ENCODE results near the gene TOR4A. TPM values are rescaled to one million over a fixed set of nuclear protein-coding genes. Genes with fewer than 3 reads are reported as not detected.

Gene TOR4A
- total and polyA plus RNA-seq, 9 of the 15 experiments (the other 6 are each of a cell fraction or from before 2014, with no cell fraction given): 3.9 to 49.2 (median 8.8) TPM

- TF ChIP-seq ARID1B (IDR thresholded peaks at IDR 0.05) (0 out of 2 replicates have a peak, but pooled peaks have one; percentile 7), ESRRA (IDR thresholded peaks at IDR 0.05; ENCODE audit: borderline replicate concordance, low read depth) (no peak), MECOM (CRISPR knock-in tag; IDR thresholded peaks at IDR 0.05) (no peak), BDP1 (IDR thresholded peaks at IDR 0.05; ENCODE audit: insufficient read depth, insufficient read length) (no peak), ZNF146 (CRISPR knock-in tag; IDR thresholded peaks at IDR 0.05; ENCODE audit: unreplicated experiment) (no peak), TCF7 (IDR thresholded peaks at IDR 0.05; ENCODE audit: borderline replicate concordance) (no peak), ELK3 (CRISPR knock-in tag; IDR thresholded peaks at IDR 0.05) (no peak), CHD2 (IDR thresholded peaks at IDR 0.05; ENCODE audit: low read depth, low read length) (no peak), NCOA1 (IDR thresholded peaks at IDR 0.05; ENCODE audit: low read depth) (peak; percentile 51; the same call in 1 of the 2 replicates), ZSCAN29 (IDR thresholded peaks at IDR 0.05) (no peak), RUNX1 (IDR thresholded peaks at IDR 0.05; ENCODE audit: low read depth) (no peak), EP300 (IDR thresholded peaks at IDR 0.05; ENCODE audit: low read length) (peak; percentile 39), TRIM25 (IDR thresholded peaks at IDR 0.05; ENCODE audit: borderline replicate concordance) (no peak), ATF2 (CRISPR knock-in tag; IDR thresholded peaks at IDR 0.05) (no peak), CEBPG (CRISPR knock-in tag; IDR thresholded peaks at IDR 0.05) (no peak), CEBPG (tag; conservative IDR thresholded peaks at IDR 0.05 in 1 of 2, IDR thresholded peaks at IDR 0.05 in 1 of 2) (no peak), POLR2G (IDR thresholded peaks at IDR 0.05; ENCODE audit: low read depth, low read length) (no peak), CHD1 (IDR thresholded peaks at IDR 0.05; ENCODE audit: low read length) (peak; percentile 40), MCM2 (IDR thresholded peaks at IDR 0.05; ENCODE audit: low read depth) (no peak), NR3C1 (CRISPR knock-in tag; IDR thresholded peaks at IDR 0.05) (no peak), MBD2 (IDR thresholded peaks at IDR 0.05; ENCODE audit: borderline replicate concordance, low read depth) (no peak), HSF4 (CRISPR knock-in tag; IDR thresholded peaks at IDR 0.05; ENCODE audit: borderline replicate concordance) (no peak), ZNF133 (CRISPR knock-in tag; IDR thresholded peaks at IDR 0.05) (no peak), ZNF354B (CRISPR knock-in tag; IDR thresholded peaks at IDR 0.05) (no peak), POU5F1 (IDR thresholded peaks at IDR 0.05; ENCODE audit: borderline replicate concordance, low read depth, low read length, partially characterized antibody) (no peak), ZNF707 (CRISPR knock-in tag; conservative IDR thresholded peaks at IDR 0.05) (no peak), POLR3A (IDR thresholded peaks at IDR 0.05; ENCODE audit: borderline replicate concordance, extremely low read depth, insufficient read depth, insufficient read length) (no peak), MTA3 (IDR thresholded peaks at IDR 0.05; ENCODE audit: borderline replicate concordance) (peak; percentile 42; the same call in 1 of the 2 replicates), SIX5 (IDR thresholded peaks at IDR 0.05; ENCODE audit: borderline replicate concordance in 1 of 2, insufficient read depth in 1 of 2, low read depth in 1 of 2, low read length in 2 of 2) (no peak)
Measured at GRCh38 chr9:137299938-137300337, 22.4 kb downstream of the TOR4A start (continued).
